KMS-11 (cell line): Measurements from ENCODE around the gene DCXR.

Experiments used
- H2AFZ ChIP-seq: fragments of 200-600 bp; sonication (generic); 2 replicates; pipeline ENCODE4 v1.6.1; 2016; ENCODE audit warnings: antibody characterized with exemption, mixed run types, low read depth
- H3K27ac ChIP-seq: fragments of 200-600 bp; sonication (generic); 2 replicates; pipeline ENCODE4 v1.6.1; 2016; ENCODE audit warnings: mild to moderate bottlenecking, mixed run types
- H3K27me3 ChIP-seq: fragments of 200-600 bp; sonication (generic); 2 replicates; pipeline ENCODE4 v1.6.1; 2017; ENCODE audit warnings: mild to moderate bottlenecking, low read depth, mixed run types, moderate library complexity; ENCODE audit not compliant: insufficient read depth
- H3K36me3 ChIP-seq: fragments of 200-600 bp; sonication (generic); 2 replicates; pipeline ENCODE4 v1.6.1; 2017; ENCODE audit warnings: mild to moderate bottlenecking, mixed run types; ENCODE audit not compliant: insufficient read depth
- H3K4me1 ChIP-seq: fragments of 200-600 bp; sonication (generic); 2 replicates; pipeline ENCODE4 v1.6.1; 2016; ENCODE audit warnings: mild to moderate bottlenecking, low read depth, mixed run types; ENCODE audit not compliant: poor library complexity, severe bottlenecking
- H3K4me2 ChIP-seq: fragments of 200-600 bp; sonication (generic); 2 replicates; pipeline ENCODE4 v1.7.0; 2016; ENCODE audit warnings: mild to moderate bottlenecking, mixed run types
- H3K4me3 ChIP-seq: fragments of 200-600 bp; sonication (generic); IDR thresholded peaks from 2 replicates; pipeline ENCODE4 v1.6.1; 2017; ENCODE audit warnings: low read depth, low read length, mixed read lengths; ENCODE audit not compliant: insufficient read depth
- H3K79me2 ChIP-seq: fragments of 200-600 bp; sonication (generic); 2 replicates; pipeline ENCODE4 v1.6.1; 2016; ENCODE audit warnings: low read depth, mixed run types; ENCODE audit not compliant: insufficient read depth
- H3K9ac ChIP-seq: fragments of 200-600 bp; sonication (generic); 2 replicates; pipeline ENCODE4 v1.6.1; 2016; ENCODE audit warnings: mild to moderate bottlenecking, mixed run types
- H4K20me1 ChIP-seq: fragments of 200-600 bp; sonication (generic); 2 replicates; pipeline ENCODE4 v1.6.1; 2016; ENCODE audit warnings: mild to moderate bottlenecking, mixed run types; ENCODE audit not compliant: insufficient read depth
- CTCF ChIP-seq: fragments of 200-600 bp; sonication (generic); conservative IDR thresholded peaks from 2 replicates; pipeline ENCODE4 v1.6.1; 2017; ENCODE audit warnings: low read depth, mild to moderate bottlenecking, antibody characterized with exemption, low read length, moderate library complexity, mixed read lengths

The DCXR gene

DNA sequence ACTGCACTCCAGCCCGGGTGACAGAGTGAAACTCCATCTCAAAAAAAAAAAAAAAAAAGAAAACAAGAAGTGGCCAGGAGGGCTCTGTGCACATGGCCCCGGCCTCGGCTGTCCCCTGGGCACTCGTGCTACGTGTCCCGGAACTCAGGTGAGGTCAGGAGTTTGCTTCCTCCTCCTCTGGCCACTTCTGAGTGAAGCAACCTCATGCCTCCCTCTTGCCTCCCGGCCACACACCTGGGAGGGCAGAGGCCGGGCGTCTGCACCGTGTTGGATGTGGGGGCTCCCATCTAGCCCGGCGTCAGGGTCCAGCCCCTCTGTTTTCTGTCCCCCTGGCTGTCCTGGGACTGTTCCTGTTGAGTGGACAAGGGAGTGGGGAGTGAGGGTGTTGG is 37.9 kb downstream of the DCXR start:
- TF ChIP-seq CTCF = no peak
- H3K9ac ChIP-seq = no peak overlapping the region
- no peaks in the 10 kb centered on the region for H4K20me1 ChIP-seq
- no peak overlapping the region for H3K4me2 ChIP-seq
- no peak overlapping the region for H3K4me3 ChIP-seq
- H3K27me3 ChIP-seq = no peaks in the 10 kb centered on the region
- H3K36me3 ChIP-seq = no peaks in the 10 kb centered on the region
- H2AFZ ChIP-seq = no peak overlapping the region
- H3K4me1 ChIP-seq = no peaks in the 10 kb centered on the region
- no peak overlapping the region for H3K27ac ChIP-seq
- H3K79me2 ChIP-seq = no peaks in the 10 kb centered on the region

DNA sequence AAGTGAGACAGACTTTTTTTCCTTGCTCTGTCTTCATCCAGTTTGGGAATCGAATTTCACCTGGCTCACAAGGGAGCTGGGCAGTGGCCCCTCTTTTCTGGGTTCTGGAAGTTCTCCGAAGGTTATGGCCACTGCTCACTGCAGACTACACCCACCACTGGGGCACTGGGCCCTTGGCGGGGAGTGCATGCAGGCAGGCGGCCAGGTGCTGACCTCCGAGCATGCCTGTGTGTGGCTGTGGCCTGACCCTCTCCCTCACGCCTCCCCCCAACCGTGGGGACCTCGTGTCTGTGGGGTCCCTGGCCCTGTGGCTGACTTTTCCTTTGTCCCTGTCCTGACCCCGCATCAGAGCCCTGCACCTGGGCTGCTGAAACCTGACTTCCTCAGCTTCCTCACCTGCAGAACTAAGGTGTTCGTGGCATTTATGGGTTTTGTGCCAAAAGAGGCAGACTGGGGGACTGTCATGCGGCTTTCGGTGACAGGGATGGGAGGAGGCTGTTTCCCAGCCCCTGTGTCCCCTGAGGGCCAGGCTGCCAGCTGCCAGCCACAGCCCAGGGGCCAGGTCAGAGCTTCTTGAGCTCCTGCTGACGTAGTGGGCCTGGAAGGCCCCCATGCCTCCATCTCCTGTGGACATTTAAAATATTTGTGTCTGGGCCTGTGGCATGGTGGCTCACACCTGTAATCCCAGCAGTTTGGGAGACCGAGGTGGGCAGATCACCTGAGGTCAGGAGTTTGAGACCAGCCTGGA is 38.6 kb downstream of the DCXR start:
- Histone ChIP-seq H3K27ac (no peak overlapping the region), H4K20me1 (no peaks in the 10 kb centered on the region), H3K27me3 (no peaks in the 10 kb centered on the region), H3K4me3 (no peak overlapping the region), H3K4me1 (no peaks in the 10 kb centered on the region), H2AFZ (no peak overlapping the region), H3K36me3 (no peaks in the 10 kb centered on the region), H3K4me2 (no peak overlapping the region), H3K79me2 (no peaks in the 10 kb centered on the region), H3K9ac (no peak overlapping the region)
- no peak for TF ChIP-seq CTCF

GRCh38 chr17:81998212-81998611 is 39.3 kb downstream of the DCXR start:
- no peaks in the 10 kb centered on the region for H3K4me1 ChIP-seq
- no peak overlapping the region for H3K9ac ChIP-seq
- H3K79me2 ChIP-seq = no peaks in the 10 kb centered on the region
- H3K27me3 ChIP-seq = no peaks in the 10 kb centered on the region
- no peaks in the 10 kb centered on the region for H3K36me3 ChIP-seq
- no peak overlapping the region for H3K27ac ChIP-seq
- TF ChIP-seq CTCF = no peak
- H3K4me3 ChIP-seq = no peak overlapping the region
- H2AFZ ChIP-seq = no peak overlapping the region
- H3K4me2 ChIP-seq = no peak overlapping the region
- H4K20me1 ChIP-seq = no peaks in the 10 kb centered on the region

- Histone ChIP-seq H2AFZ (no peak overlapping the region), H3K79me2 (no peaks in the 10 kb centered on the region), H3K4me1 (no peaks in the 10 kb centered on the region), H3K4me3 (no peak overlapping the region), H3K9ac (no peak overlapping the region), H4K20me1 (no peaks in the 10 kb centered on the region), H3K36me3 (no peaks in the 10 kb centered on the region), H3K27me3 (no peaks in the 10 kb centered on the region), H3K4me2 (no peak overlapping the region), H3K27ac (no peak overlapping the region)
- no peak for TF ChIP-seq CTCF
These were observed 40.6 kb downstream of the DCXR start for GRCh38 chr17:81996757-81997441.
